DMS153 treated with DMSO at 0.1 percent for 48 hours (cell line): ENCODE data around the gene EPHB2.

ENCODE experiments used
- DNase-seq: peaks from one replicate; lab custom pipeline; 2025; ENCODE audit not compliant: unreplicated experiment; lab: John Stamatoyannopoulos, UW

EPHB2 gene

DNA sequence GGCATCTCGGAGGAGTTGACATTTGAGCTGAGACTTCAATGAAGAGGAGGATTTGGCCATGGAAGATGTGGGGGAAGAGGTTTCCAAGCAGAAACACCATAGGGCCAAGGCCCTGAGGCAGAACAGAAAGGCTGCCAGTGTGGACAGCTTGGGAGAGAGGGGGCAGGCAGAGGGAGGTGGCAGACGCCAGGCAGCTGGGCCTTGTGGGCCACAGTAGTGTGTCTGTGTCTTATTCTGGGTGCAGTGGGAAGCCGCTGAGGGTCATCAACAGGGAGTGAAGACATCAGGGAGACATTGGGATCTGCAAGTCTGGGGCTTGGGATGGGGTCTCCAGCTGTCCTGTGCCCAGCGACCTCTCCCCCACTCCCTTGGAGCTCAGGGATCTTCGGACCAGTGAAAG, 165.2 kb downstream of the EPHB2 start:
- no peak for DNase-seq

DNA sequence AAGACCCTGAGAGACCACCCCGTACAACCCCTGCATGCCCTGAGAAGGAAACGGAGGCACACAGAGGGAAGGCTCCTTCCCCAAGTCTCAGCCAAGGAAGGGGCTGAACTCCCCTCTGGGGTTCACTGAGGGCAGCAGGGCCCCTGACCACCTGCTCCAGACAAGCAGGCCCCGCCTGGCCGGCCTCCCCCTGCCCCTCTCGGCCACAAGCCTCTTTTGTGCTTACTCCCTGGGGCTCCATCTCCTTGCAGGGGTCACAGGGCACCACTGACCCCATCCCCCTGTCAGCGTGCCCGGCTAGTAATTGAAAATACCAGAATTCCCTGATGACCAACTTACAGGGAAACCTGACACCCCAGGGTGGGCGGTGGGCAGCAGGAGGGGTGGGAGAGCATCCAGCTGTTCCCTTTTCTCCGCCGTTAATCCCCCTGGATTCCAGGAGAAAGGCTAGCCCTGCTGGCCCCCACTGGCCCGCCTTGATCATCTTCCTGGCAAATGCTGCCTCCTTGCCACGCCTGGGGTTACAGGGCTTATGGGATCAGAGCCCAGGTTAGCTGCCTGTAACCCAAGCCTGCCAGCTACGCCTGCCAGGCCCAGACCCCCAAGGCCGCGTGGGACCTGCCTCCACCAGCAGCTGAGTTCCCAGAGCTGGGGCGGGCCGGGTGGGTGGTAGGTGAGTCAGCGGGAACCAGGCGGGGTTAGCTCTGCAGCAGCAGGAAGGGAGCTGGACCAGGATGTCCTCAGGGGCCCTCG, 165.9 kb downstream of the EPHB2 start:
- no peak for DNase-seq

DNA sequence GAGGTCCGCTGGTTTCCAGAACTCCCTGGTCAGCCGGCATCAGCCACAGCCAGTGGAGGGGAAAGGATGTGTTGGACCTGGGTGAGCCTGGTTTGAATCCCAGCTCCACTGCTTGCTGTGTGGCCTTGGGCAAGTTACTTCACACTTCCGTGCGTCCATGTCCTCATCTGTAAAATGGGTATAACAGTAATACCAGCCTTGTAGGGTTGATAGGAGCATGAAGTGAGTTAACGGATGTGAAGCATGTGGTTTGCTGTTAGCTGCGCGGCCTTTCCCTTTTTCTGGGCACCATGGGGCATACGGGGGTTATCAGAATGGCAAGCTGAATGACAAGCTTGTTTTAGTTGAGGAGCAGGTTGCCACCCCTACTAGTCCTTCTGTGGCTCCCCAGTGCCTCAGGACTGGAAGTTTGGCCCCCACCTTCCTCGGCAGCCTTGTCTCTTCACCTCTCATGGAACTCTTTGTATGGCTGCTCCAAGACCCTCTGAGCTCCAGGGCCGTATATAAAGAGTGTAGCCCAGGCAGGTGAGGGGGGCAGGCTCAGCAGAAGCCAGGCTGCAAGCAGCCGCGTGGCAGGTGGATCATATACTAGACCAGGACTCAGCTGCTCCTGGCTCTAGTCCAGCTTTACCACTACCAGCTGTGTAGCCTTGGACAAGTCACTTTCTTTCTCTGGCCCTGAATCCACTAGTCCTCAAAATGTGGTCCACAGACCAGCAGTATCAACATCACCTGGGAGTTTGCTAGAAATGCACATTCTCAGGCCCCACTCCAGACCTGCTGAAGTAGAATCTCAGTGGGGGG, 166.7 kb downstream of the EPHB2 start:
- no peak for DNase-seq

DNA sequence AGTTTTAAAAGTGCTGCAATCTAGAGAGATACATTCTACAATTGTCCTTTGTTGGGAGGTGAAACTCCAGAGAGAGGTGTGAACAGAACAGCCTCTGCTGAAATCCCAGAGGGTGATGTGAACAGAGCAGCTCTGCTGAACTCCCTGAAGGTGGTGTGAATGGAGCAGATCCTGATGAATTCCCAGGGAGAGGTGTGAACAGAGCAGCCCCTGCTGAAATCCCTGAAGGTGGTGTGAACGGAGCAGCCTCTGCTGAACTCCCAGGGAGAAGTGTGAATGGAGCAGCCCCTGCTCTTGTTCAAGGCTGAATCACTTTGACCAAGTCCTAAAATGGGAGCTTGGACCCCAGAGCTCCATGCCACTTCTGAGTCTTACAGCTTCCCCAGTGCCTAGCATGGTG, 167.3 kb downstream of the EPHB2 start:
- no peak for DNase-seq

DNA sequence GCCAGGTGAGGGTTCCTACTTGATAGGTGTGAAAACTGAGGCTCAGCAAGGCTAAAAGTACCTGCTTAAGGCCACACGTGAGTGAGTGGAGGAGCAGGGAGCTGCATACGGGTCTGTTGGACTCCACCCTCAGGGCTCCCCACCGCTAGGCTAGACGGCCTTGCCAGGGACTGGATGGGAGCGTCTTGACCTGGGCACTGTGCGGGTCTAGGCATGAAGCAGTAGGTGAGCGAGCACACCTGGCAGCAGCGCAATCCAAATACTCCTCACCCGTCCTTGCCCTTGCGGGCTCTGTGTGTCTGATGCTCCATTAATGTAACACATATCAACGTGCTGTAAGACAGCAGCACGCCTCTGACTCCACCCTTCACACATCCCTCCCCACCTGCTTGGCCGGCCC, 168.0 kb downstream of the EPHB2 start:
- no peak for DNase-seq

DNA sequence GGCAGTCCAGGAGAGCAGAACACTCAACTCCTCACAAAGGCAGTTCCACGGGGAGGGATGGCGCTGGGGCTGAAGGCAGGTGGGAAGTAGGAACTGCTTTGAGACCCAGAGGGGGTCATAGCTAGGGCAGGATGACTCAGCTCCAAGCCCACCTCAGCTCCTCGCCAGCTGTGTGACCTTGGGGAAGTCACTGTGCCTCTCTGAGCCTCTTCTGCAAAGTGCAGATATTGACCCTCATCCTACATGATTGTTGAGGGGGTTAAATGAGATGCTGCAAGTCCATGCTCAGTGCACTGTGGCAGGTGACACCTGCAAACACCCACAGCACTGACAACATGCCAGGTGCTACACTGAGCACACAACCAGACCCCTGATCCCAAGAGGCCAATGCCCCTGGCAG, 168.8 kb downstream of the EPHB2 start:
- DNase-seq = no peak

DNA sequence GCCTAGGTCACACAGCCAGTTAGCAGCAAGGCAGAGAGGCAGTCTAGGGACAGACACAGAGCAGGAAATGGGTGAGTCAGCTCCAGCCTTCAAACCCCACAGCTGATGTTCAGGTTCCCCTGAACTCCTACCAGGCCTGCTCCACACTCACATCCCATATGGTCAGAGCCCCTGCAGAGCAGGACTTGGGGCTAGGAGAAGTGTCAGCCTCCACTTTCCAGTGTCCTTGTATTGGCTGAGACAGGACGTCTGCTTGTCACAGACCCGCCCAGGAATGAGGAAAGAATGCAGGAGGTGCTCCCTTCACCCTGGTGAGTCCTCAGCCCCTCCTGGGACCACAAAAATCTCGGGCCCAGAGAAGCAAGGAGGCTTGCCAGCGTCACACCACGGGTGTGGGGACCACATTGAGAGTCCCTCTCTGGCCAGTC, 169.5 kb downstream of the EPHB2 start:
- no peak for DNase-seq

DNA sequence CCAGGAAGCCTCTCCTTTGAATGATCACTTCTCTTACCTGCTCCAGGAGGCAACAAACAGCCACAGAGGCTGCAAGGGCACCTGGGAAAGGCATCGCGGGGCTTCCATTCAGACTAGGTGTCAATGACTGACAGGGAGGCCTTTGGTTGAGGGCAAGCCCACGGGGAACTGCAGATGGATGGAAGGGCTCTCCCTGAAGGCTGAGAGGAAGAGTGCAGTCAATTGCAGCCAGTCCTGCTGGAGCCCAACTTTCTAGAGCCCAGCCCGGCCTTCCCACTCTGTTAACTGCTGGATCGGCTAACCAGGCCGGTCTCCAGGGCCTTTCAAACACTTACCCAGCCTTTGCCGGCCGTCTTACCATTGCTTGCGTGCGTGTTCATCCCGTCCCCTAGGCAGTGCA, 172.8 kb downstream of the EPHB2 start:
- no peak for DNase-seq

DNA sequence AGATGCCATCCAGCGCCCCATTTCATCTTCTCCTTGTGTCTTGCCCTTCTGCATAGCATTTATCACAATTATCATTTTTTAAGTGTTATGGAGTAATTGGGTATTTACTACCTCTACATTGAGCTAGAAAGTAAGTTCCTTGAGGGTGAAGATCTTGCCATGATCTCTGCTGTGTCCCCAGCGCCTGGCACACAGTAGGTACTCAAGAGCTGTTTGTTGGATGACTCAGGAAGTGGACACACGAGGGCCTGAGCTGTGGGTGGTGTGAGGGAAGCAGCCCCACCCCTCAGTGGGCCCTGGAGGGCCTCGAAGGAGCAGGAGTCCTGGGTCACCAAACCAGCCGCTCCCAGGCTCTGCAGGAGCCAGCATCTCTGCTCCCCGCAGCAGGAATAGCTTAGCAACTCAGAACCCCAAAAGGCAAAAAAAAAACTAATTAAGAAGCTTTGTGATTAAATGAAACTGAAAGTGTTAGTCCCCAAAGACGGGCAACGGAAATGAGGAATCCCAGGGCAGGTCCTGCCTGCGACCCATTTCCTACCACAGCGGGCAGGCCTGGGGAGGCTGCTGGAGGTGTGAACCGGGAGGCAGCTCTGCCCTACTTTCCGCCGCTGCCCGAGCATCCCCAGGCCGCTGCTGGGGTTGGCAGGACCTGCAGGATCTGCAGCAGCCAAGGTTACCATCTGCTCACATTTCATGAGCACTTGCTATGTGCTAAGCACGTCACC, 174.3 kb downstream of the EPHB2 start:
- no peak for DNase-seq

DNA sequence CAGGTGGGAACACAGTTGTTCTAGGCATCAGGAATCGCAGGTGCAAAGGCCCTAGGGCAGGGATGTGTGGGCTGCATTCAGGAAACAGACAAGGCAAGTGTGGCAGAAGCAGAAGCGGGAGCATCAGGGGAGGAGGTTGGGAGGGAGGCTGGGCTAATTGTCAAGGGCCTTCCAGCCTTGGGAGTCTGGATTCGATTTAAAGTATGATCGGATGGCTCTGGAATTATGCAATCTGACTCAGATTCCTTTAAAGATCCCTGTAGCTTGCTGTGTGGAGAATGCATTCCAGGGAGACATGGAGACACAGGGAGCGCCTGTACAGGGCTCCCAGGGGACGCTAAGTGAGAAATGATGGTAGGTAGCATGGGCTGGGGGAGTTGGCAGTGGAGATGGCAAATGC, 175.6 kb downstream of the EPHB2 start:
- no peak for DNase-seq

DNA sequence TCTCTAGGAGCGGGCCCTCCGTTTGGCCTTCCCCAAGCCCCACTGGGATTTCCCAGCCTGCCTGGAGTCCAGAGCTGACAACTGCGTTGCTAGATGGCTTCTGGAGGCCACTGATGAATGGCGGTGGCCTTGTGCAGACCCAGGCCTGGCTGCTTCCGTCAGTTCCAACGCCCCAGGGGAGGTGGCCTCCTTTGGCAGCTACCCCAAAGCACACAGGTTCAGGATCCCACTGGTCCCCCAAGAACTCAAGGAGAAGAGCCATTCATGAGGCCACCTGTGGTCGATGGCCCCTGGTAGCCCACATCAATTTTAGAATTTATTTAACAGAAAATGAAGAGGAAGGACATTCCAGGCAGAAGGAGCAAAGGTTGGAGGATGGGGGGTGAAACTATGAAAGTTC, 176.9 kb downstream of the EPHB2 start:
- DNase-seq = no peak

DNA sequence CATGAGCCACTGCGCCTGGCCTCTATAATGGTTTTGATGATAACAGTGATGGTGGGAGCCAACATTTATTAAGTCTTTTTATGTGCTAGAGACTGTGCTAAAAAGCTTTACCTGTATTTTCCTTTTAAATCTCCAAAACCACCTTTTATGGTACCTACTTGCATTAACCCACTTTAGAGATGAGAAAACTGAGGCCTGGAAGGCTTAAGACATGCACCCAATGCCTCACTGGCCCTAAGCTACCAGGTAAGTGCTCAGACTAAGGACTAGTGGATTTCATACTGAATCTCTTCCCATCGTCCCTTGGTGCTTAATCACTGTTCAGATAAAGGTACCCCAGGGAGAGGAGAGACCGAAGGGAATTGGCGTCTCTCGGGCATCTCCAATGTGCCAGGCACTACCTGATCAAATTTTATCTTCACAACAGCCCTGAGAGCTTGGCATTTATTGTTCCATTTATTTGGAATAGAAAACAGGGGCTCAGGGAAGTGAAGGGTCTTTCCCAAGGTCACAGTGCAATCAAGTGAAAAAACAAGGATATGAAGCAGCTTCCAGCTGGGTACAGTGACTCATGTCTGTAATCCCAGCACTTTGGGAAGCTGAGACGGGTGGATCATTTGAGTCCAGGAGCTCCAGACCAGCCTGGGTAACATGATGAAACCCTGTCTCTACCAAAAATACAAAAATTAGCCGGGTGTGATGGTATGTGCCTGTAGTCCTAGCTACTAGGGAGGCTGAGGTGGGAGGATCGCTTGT, 177.9 kb downstream of the EPHB2 start:
- no peak for DNase-seq

DNA sequence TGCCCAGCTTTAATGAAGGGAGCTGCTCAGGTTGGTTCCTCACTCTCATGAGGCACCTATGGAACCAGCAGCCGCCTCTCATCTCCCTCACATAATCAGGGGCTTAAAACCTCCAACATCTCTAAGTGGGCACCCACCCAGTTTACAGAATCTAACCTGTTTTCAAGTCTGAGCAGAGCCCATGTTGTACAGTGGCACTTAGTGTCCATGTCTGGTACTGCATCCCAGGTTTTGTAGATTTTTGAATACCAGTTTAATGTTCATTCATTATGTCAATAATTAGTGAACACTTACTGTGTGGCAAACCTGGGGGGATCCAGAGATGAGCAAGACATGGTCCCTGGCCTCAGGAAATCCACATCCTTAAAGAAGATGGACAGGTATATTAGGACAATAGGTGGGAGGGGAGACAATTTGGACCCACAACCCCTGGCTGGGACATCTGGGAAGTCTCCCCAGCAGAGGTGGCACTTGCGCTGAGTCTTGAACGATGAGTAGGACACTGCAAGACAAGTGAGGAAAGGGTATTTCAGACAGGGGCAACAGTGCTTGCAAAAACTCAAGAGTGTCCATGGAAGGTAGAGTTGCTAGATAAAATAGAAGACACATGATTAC, 178.7 kb downstream of the EPHB2 start:
- DNase-seq = no peak

DNA sequence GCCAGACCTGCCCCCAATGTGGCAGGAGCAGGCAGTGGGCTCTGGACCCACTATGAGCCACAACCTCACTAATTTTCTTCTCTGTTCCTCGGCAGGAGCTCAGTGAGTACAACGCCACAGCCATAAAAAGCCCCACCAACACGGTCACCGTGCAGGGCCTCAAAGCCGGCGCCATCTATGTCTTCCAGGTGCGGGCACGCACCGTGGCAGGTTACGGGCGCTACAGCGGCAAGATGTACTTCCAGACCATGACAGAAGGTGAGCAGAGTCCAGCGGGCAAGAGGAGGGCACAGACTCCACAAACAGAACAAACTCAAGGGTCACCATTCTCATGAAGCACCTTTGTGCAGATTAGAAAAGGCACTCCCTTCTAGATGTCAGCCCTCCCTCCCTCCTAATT, 182.2 kb downstream of the EPHB2 start:
- no peak for DNase-seq

DNA sequence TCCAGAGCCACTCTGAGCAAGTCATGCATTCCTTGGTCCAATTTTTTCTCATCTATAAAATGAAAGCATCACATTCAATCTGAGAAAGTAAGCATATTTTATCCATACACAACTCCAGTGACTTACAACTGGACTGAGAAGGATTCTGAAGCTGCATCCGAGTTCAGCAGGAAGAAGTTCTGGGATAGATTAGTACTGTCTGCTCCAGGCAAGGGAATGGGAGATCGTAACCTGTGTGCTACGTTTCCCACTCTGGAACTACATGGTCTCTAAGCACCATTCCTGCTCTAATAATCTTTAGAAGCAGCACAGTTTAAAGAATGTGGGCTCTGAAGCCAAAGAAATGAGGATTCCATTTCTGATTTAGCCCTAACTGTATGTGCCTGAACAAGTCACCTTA, 182.7 kb downstream of the EPHB2 start:
- DNase-seq = no peak

DNA sequence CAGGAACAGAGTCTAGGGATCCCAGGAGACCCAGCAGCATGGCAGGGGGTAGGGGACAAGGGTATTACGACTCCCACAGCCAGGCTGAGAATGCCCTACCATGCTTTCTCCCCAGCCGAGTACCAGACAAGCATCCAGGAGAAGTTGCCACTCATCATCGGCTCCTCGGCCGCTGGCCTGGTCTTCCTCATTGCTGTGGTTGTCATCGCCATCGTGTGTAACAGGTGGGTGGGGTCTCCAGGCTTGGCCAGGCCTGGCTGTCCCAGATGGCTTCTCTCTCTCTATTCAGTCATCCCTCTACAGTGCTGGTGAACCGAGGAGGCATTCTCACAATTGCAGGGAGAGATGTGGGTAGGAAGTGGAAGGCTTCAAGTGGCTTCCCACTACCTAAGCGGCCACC, 184.7 kb downstream of the EPHB2 start:
- DNase-seq = no peak

DNA sequence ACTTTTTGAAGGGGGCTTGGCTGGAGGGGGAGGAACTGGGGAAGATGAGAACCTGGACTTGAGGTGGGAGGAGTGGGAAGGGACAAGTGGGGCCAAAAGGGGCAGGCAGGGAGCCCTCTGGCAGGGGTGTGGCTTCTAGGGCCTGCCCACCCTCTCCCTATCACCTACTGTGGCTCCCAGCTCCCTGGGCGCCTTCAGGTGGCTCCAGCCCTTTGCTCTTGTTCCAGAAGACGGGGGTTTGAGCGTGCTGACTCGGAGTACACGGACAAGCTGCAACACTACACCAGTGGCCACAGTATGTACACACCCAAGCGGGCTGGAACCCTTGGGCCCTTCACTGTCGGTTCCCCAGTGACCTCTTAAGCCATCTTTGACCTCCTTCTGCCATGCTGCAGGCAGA, 185.5 kb downstream of the EPHB2 start:
- DNase-seq = no peak

DNA sequence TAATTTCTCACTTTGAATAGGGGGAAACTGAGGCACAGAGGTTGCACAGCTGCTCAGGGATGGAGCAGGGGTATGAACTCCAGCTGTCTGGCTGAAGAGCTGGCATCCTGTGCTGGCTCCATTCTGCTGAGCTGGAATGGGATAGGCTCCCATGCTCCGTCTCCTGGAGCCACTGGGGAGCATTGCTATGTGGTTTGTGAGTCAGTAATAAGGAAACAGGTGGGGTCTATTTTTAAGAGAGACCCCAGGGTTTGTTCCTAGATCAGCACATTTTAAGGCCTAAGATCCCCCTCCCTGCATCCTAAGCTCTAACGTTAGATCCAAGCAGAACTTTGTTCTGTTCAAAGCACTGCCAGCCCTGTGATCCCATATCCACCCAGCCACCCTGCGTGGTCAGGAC, 189.8 kb downstream of the EPHB2 start:
- DNase-seq = no peak

DNA sequence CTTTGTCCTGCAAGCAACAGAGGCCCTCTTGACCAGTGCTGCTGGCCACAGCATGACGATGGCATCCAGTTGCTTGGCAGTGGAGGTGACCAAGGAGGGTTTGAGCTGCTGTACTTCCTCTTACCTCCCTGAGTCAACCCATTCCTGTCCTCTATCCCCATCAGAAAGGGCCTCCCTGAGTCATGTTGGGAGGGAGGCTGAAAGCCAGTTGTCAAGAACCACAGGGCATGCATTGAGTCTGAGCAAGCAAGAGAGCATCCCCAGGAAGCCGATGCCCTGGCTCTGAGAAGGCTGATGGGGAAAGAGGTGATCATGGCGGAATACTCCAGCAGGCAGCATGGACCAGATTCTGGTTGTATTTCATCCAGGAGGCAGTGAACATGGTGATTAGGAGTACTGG, 192.5 kb downstream of the EPHB2 start:
- DNase-seq = no peak

DNA sequence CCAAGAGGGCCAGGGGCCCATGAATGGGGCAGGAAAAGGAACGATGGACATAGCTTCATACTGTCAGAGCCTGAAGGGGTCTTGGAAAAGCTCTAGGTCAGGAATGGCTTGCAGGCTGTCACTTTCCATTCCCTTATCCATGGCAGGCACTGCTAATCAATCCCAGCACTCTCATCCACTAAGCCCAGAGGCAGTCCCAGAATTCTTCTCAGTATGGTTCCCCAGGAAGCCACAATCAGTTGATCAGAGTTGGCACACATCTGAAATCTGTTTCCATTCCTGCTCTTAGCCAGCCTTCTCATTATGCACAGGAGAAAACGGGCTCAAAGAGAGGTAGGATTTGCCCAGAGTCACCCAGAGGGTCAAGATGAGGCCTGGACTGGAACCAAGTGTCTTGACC, 196.3 kb downstream of the EPHB2 start:
- DNase-seq = no peak

DNA sequence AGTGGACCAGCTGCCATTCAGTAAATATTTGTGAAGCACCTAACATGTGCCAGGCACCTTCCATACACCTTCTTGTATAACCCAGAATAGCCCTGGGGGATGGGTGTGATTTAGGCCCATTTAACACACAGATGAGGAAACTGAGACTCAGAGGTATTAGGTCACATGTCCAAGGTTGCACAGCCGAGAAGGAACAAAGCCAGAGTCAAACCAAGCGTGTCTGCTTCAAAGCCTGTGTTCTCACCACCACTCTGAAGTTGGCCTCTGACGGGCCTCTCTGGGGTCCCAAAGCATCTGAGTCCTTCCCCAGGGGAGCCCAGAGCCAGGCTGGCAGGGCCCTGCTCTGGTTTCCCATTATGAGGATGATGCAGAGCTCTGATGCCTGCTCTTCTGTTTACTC, 196.9 kb downstream of the EPHB2 start:
- no peak for DNase-seq
